OCI-LY7 (cell line): ENCODE results near the gene MAP3K2.

ENCODE experiments used
- EZH2phosphoT487 ChIP-seq: fragments of 200-600 bp; sonication (generic); IDR thresholded peaks from 2 replicates; pipeline ENCODE4 v1.6.1; 2018; ENCODE audit warnings: low read depth, borderline replicate concordance, mild to moderate bottlenecking, mixed run types, antibody characterized with exemption, low read length, moderate library complexity, mixed read lengths
- TF ChIP-seq, protein P1 (sequence below): fragments of 200-600 bp; sonication (generic); conservative IDR thresholded peaks from 2 replicates; pipeline ENCODE4 v1.5.1; 2014; ENCODE audit warnings: mild to moderate bottlenecking, antibody characterized with exemption, low read length, moderate library complexity, mixed read lengths

DNA sequence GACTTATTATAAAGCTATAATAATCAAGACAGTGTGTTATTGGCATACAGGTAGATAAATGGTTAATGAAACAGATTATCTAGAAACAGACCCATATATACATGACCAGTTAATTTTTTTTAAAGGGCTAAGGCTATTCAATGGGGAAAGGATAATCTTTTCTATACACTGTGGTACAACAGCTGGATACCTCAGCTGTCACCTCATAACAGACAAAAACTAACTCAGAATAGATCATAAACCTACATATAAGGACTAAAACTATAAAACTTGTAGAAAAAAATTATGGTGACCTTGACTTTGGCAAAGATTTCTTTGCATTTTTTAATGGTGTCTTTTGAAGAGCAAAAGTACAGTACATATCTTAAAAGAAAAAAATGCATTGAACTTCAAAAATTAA lies 30.2 kb downstream of the MAP3K2 start:
- TF ChIP-seq, protein P1, sequence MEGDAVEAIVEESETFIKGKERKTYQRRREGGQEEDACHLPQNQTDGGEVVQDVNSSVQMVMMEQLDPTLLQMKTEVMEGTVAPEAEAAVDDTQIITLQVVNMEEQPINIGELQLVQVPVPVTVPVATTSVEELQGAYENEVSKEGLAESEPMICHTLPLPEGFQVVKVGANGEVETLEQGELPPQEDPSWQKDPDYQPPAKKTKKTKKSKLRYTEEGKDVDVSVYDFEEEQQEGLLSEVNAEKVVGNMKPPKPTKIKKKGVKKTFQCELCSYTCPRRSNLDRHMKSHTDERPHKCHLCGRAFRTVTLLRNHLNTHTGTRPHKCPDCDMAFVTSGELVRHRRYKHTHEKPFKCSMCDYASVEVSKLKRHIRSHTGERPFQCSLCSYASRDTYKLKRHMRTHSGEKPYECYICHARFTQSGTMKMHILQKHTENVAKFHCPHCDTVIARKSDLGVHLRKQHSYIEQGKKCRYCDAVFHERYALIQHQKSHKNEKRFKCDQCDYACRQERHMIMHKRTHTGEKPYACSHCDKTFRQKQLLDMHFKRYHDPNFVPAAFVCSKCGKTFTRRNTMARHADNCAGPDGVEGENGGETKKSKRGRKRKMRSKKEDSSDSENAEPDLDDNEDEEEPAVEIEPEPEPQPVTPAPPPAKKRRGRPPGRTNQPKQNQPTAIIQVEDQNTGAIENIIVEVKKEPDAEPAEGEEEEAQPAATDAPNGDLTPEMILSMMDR, result no peak
- TF ChIP-seq EZH2phosphoT487, result no peak
